ENCODE results near the gene ZNF710.

ZNF710 gene

GRCh38 chr15:90020021-90020735, 19.1 kb downstream of the ZNF710 start:
- no peak for DNase-seq

- no peak for DNase-seq
Measured at GRCh38 chr15:90020936-90021507, 19.9 kb downstream of the ZNF710 start.

GRCh38 chr15:90022345-90022744, 21.2 kb downstream of the ZNF710 start:
- DNase-seq: no peak

- DNase-seq: no peak
Measured at GRCh38 chr15:90022905-90023700, 22.0 kb downstream of the ZNF710 start.

GRCh38 chr15:90024406-90024805, 23.3 kb downstream of the ZNF710 start:
- DNase-seq: no peak

GRCh38 chr15:90025489-90026033, 24.4 kb downstream of the ZNF710 start:
- DNase-seq: no peak

GRCh38 chr15:90028376-90028944, 27.3 kb downstream of the ZNF710 start:
- DNase-seq: no peak

- no peak for DNase-seq
Measured at GRCh38 chr15:90029024-90029423, 27.9 kb downstream of the ZNF710 start.

GRCh38 chr15:90030376-90030775, 29.3 kb downstream of the ZNF710 start:
- DNase-seq: no peak

- DNase-seq: no peak
Measured at GRCh38 chr15:90031231-90031791, 30.2 kb downstream of the ZNF710 start.

GRCh38 chr15:90033006-90033405, 31.9 kb downstream of the ZNF710 start:
- DNase-seq: no peak

- DNase-seq: no peak
Measured at GRCh38 chr15:90033448-90033847, 32.3 kb downstream of the ZNF710 start.

GRCh38 chr15:90035095-90035839, 34.1 kb downstream of the ZNF710 start:
- no peak for DNase-seq

GRCh38 chr15:90035840-90036230, 34.7 kb downstream of the ZNF710 start:
- DNase-seq: no peak

GRCh38 chr15:90036343-90036742, 35.2 kb downstream of the ZNF710 start:
- DNase-seq: no peak

GRCh38 chr15:90036806-90037510, 35.8 kb downstream of the ZNF710 start:
- DNase-seq: no peak

- no peak for DNase-seq
Measured at GRCh38 chr15:90037511-90037860, 36.4 kb downstream of the ZNF710 start.

GRCh38 chr15:90037961-90038631, 37.0 kb downstream of the ZNF710 start:
- no peak for DNase-seq

GRCh38 chr15:90038632-90039095, 37.5 kb downstream of the ZNF710 start:
- DNase-seq: no peak

GRCh38 chr15:90039996-90040395, 38.9 kb downstream of the ZNF710 start:
- no peak for DNase-seq

- DNase-seq: no peak
Measured at GRCh38 chr15:90040618-90041017, 39.5 kb downstream of the ZNF710 start.
